K562 (cell line): ENCODE data around the gene DOK4. TPM values are rescaled to one million over a fixed set of nuclear protein-coding genes. Genes with fewer than 3 reads are reported as not detected.

ENCODE experiments used
- ATAC-seq: fragments of 200-7000 bp; cut with Tn5 transposase; 3 replicates; pipeline ENCODE4 v1.9.1; 2020; ENCODE audit warnings: moderate library complexity
- BruUV-seq: library from RNA; stranded (reverse); fragments of 400-500 nt; replicated peaks from 2 replicates; lab custom pipeline; 2021; lab: Mats Ljungman, UMichigan
- CTCF ChIA-PET: fragments of 300-600 bp; formaldehyde crosslinking; extraction: SDS; loops from one replicate; lab custom pipeline; 2021; ENCODE audit warnings: low intra/inter-chr PET ratio; lab: Yijun Ruan, JAX
- POLR2A ChIA-PET: fragments of 300-600, 350-650 bp; sonication (Branson Sonifier 250); formaldehyde crosslinking; extraction: SDS; loops from one replicate; lab custom pipeline; 2021; ENCODE audit warnings: antibody characterized with exemption, inconsistent platforms; lab: Yijun Ruan, JAX
- DNase-seq, 4 experiments: peaks; one replicate each; pipeline versions ENCODE4 v3.0.0 to v3.0.0-alpha.2; 2011 to 2018; ENCODE audit warnings: low spot score in 3 of 4, mixed read lengths in 3 of 4; ENCODE audit errors: extremely low read depth in 1 of 4
- FAIRE-seq: peaks from 2 replicates; lab custom pipeline; 2011; peaks lifted over from hg19 to GRCh38; lab: Jason Lieb, UNC
- H2AFZ ChIP-seq: 2 replicates; pipeline ENCODE4 v1.6.0; 2011; ENCODE audit warnings: low read depth, low read length, control low read depth, inconsistent platforms
- H3K27ac ChIP-seq: fragments of 200-600 bp; 3 replicates; pipeline ENCODE4 v1.8.0; 2011; ENCODE audit warnings: low read depth, mild to moderate bottlenecking, control low read depth, inconsistent platforms, low read length, moderate library complexity, mixed read lengths; ENCODE audit errors: extremely low read depth
- H3K27me3 ChIP-seq, 2 experiments: fragments of 300-600 bp in 1 of 2; 2 replicates in 1 of 2; 3 replicates in 1 of 2; pipeline versions ENCODE4 v1.6.0 to v1.8.0; 2011; ENCODE audit warnings: inconsistent platforms in 2 of 2, low read length in 2 of 2, mild to moderate bottlenecking in 1 of 2, mixed read lengths in 1 of 2, moderate library complexity in 1 of 2; ENCODE audit not compliant: control insufficient read depth in 2 of 2, insufficient read depth in 2 of 2
- H3K36me3 ChIP-seq: fragments of 300-600 bp; 3 replicates; pipeline ENCODE4 v1.8.0; 2011; ENCODE audit warnings: mild to moderate bottlenecking, low read length, inconsistent platforms; ENCODE audit not compliant: control insufficient read depth, insufficient read depth
- H3K4me1 ChIP-seq, 2 experiments: fragments of 200-600 bp in 1 of 2; replicated peaks in 1 of 2; 2 replicates in 1 of 2; 3 replicates in 1 of 2; pipeline versions ENCODE4 v1.5.1 to v1.8.0; 2011; ENCODE audit warnings: inconsistent platforms in 2 of 2, low read length in 2 of 2, mild to moderate bottlenecking in 1 of 2, mixed read lengths in 1 of 2, moderate library complexity in 1 of 2; ENCODE audit not compliant: control insufficient read depth in 2 of 2, insufficient read depth in 2 of 2
- H3K4me2 ChIP-seq: 2 replicates; pipeline ENCODE4 v1.6.1; 2011; ENCODE audit warnings: low read length, control low read depth, inconsistent platforms, mixed read lengths; ENCODE audit not compliant: insufficient read depth
- H3K4me3 ChIP-seq: fragments of 200-600 bp; sonication (generic), shearing (Covaris generic); 2 replicates; pipeline ENCODE4 v1.5.1; 2016; ENCODE audit warnings: control low read depth, inconsistent platforms
- H3K79me2 ChIP-seq: fragments of 200-600 bp; 3 replicates; pipeline ENCODE4 v1.8.0; 2011; ENCODE audit warnings: low read length, inconsistent platforms; ENCODE audit not compliant: control insufficient read depth, insufficient read depth
- H3K9ac ChIP-seq, 2 experiments: 2 replicates each; pipeline versions ENCODE4 v1.6.0 to v1.6.1; 2011; ENCODE audit warnings: low read depth in 2 of 2, low read length in 2 of 2, control low read depth in 1 of 2, inconsistent platforms in 1 of 2, mild to moderate bottlenecking in 1 of 2, mixed read lengths in 1 of 2; ENCODE audit not compliant: insufficient read depth in 1 of 2
- H3K9me1 ChIP-seq: one replicate; pipeline ENCODE4 v1.6.0; 2011; ENCODE audit warnings: inconsistent platforms, mild to moderate bottlenecking, low read length, moderate library complexity; ENCODE audit not compliant: control insufficient read depth, insufficient read depth
- H3K9me3 ChIP-seq: replicated peaks from 2 replicates; pipeline ENCODE4 v1.5.1; 2011; ENCODE audit warnings: low read depth, low read length, inconsistent platforms; ENCODE audit not compliant: control insufficient read depth, insufficient read depth
- H4K20me1 ChIP-seq: replicated peaks from 2 replicates; pipeline ENCODE4 v1.6.1; 2011; ENCODE audit warnings: low read length, inconsistent platforms, mixed read lengths; ENCODE audit not compliant: control insufficient read depth, insufficient read depth
- BHLHE40 ChIP-seq: IDR thresholded peaks from 2 replicates; pipeline ENCODE4 v1.6.1; 2011; ENCODE audit warnings: low read length, improper control_type of control experiment
- KAT8 ChIP-seq: fragments of 450-650 bp; IDR thresholded peaks from 2 replicates; pipeline ENCODE4 v1.6.1; 2016; ENCODE audit warnings: low read depth, mild to moderate bottlenecking
- MAFF ChIP-seq: IDR thresholded peaks from 2 replicates; pipeline ENCODE4 v1.6.1; 2012; ENCODE audit warnings: low read length, improper control_type of control experiment
- MAFG ChIP-seq: fragments of 450-650 bp; conservative IDR thresholded peaks from 2 replicates; pipeline ENCODE4 v1.6.1; 2016; ENCODE audit warnings: missing genetic modification characterization, missing compliant biosample characterization
- MECOM ChIP-seq: fragments of 250-450 bp; sonication (Bioruptor Pico); IDR thresholded peaks from 2 replicates; pipeline ENCODE4 v1.8.0; 2022; ENCODE audit warnings: inconsistent platforms
- MTA3 ChIP-seq: fragments of 450-650 bp; formaldehyde crosslinking; IDR thresholded peaks from 2 replicates; pipeline ENCODE4 v1.6.1; 2017; ENCODE audit warnings: mild to moderate bottlenecking, borderline replicate concordance
- RFX1 ChIP-seq: fragments of 450-650 bp; IDR thresholded peaks from 2 replicates; pipeline ENCODE4 v1.6.1; 2016; ENCODE audit warnings: mild to moderate bottlenecking, moderate library complexity
- SIN3A ChIP-seq, 2 experiments: fragments of 150-350 bp in 1 of 2; IDR thresholded peaks; 2 replicates each; pipeline ENCODE4 v1.6.1; 2011 to 2016; ENCODE audit warnings: borderline replicate concordance in 2 of 2, low read depth in 2 of 2, low read length in 2 of 2, mild to moderate bottlenecking in 2 of 2, moderate library complexity in 2 of 2; ENCODE audit not compliant: control insufficient read depth in 1 of 2
- SRSF7 ChIP-seq: fragments of 200-400 bp; formaldehyde crosslinking; optimal IDR thresholded peaks from 2 replicates; pipeline ENCODE3; 2017; ENCODE audit warnings: mild to moderate bottlenecking, low read depth, low read length
- ZNF217 ChIP-seq: sonication (generic); formaldehyde crosslinking; IDR thresholded peaks from 2 replicates; pipeline ENCODE4 v1.8.0; 2022; ENCODE audit warnings: mild to moderate bottlenecking, missing genetic modification reagents
- ZNF263 ChIP-seq: sonication (generic); formaldehyde crosslinking; IDR thresholded peaks from 2 replicates; pipeline ENCODE4 v1.8.0; 2022; ENCODE audit warnings: mild to moderate bottlenecking, missing genetic modification reagents, borderline replicate concordance
- ZNF436 ChIP-seq: fragments of 250-450, 450-650 bp; sonication (Bioruptor Pico); formaldehyde crosslinking; IDR thresholded peaks from 2 replicates; pipeline ENCODE4 v1.7.0; 2020; ENCODE audit warnings: mild to moderate bottlenecking
- ZNF592 ChIP-seq: fragments of 450-650 bp; IDR thresholded peaks from 2 replicates; pipeline ENCODE4 v1.6.1; 2017; ENCODE audit warnings: antibody characterized with exemption, mild to moderate bottlenecking
- ZNF717 ChIP-seq: fragments of 250-450 bp; sonication (Bioruptor Pico); IDR thresholded peaks from 2 replicates; pipeline ENCODE4 v1.5.0; 2021
- ZNF778 ChIP-seq: fragments of 450-650 bp; formaldehyde crosslinking; IDR thresholded peaks from 2 replicates; pipeline ENCODE4 v1.4.0; 2020; ENCODE audit warnings: mild to moderate bottlenecking, moderate library complexity
- WGBS: fragments of 100-300 bp; shearing (Covaris generic); methylation state at CpG from one replicate; pipeline ENCODE4 v1.1.6; 2016; ENCODE audit warnings: low coverage, mixed read lengths; ENCODE audit not compliant: insufficient coverage; ENCODE audit errors: missing lambda C conversion rate; 5-methylcytosine and 5-hydroxymethylcytosine counted together
- in situ Hi-C: fragments of 300-500 bp; cut with MboI; formaldehyde crosslinking; loops from 4 replicates; pipeline ENCODE4 v1.15.0; 2018; ENCODE audit warnings: inconsistent platforms, mixed read lengths
- intact Hi-C: fragments of 100-400 bp; cut with micrococcal nuclease; formaldehyde crosslinking; loops from 2 replicates; pipeline ENCODE4 v1.14.2; 2022
- polyA plus RNA-seq, 8 experiments: library from polyadenylated mRNA; depleted of rRNA in 4 of 8; stranded (reverse) in 5 of 8; unstranded in 3 of 8; fragments of >200 nt; fragmentation: Nextera tagmentation in 2 of 8; fragmentation: Illumina TruSeq in 1 of 8; extraction: Ambion mirVana in 2 of 8; extraction: Trizol in 1 of 8; gene quantifications; 2 replicates each; pipeline versions ENCODE4 v1.2.1 to v1.2.3, GENCODE V29; 2011 to 2014; ENCODE audit warnings: inconsistent platforms in 1 of 8, missing spikeins in 1 of 8
- total RNA-seq, 7 experiments: library from RNA; depleted of rRNA in 6 of 7; stranded (reverse); fragments of >200 nt in 6 of 7; fragmentation: Illumina TruSeq in 2 of 7; extraction: Trizol in 2 of 7; gene quantifications; 2 replicates each; pipeline versions ENCODE4 v1.2.1 to v1.2.3, GENCODE V29; 2011 to 2021; ENCODE audit warnings: low replicate concordance in 1 of 7

Gene DOK4
- total and polyA plus RNA-seq, 9 of the 15 experiments (the other 6 are each of a cell fraction or from before 2014, with no cell fraction given), result 0.10 to 14.4 (median 8.3) TPM

DNA sequence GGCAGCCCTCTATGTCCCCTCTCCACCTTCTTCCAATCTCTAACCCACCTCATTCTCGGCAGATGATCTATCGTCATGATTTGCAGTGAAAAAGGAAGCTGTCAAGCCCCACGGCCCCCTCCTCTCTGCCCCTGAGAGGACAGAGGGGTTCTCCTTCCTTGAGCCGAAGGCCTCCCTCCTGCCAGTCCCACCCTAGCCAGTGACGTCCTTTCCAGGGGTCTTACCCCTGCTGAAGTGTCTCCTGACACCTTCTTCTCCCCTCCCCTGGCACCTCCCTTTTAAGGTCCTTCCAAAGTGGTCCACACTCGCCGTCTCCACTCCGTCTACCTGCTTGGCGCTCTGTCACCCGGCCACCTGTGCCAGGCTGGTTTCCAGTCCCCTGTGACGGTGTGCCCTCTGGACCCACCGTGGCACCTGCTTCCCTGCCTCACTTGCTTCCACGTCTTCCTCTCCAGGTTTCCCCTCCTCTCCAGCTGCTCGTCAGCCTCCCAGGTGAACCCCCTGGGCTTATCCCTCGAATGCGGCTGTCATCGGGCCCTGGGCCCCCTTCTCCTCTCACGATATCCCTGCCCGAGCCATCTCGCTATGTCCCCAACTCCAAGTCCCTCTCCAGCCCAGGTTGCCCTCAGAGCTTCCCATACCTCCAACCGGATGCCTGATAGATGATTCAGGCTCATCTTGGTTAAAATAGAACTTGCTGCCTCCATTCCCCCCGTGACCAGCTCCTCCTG lies 44.4 kb upstream of the DOK4 start:
- peak overlapping the region in 1 of 2 experiments; percentile 65; a peak in 2 of 4 replicates for H3K9ac ChIP-seq
- CTCF ChIA-PET, result no interaction called here
- POLR2A ChIA-PET, result interaction anchor here (0.6 to 0.7 kb wide), 2 partner anchors 23 to 35 kb away, joined by 3 read pairs; no protein-coding TSS in a partner anchor

More for the DNA sequence above, 44.4 kb upstream of the DOK4 start:
- Histone ChIP-seq H2AFZ (no peak overlapping the region), H3K9me3 (no peaks in the 10 kb centered on the region), H3K9me1 (no peaks in the 10 kb centered on the region), H3K27ac (no peak overlapping the region), H3K4me3 (no peak overlapping the region), H4K20me1 (no peaks in the 10 kb centered on the region), H3K4me1 (peaks cover 27 to 57% of the 10 kb centered on the region in 2 experiments), H3K4me2 (no peak overlapping the region), H3K27me3 (no peaks in the 10 kb centered on the region; a peak in 1 of 5 replicates), H3K36me3 (no peaks in the 10 kb centered on the region), H3K79me2 (no peaks in the 10 kb centered on the region)
- DNase-seq (peak in 1 of 4 experiments; percentile 2), ATAC-seq (no peak), FAIRE-seq (no peak)
- no TSS peak for BruUV-seq
- in situ Hi-C loops, result no loop called here
- WGBS, result 47% methylated on average over 19 of the region's 22 CpGs
- TF ChIP-seq ZNF717 (no peak), SRSF7 (no peak), MTA3 (no peak), ZNF592 (no peak), RFX1 (no peak), SIN3A (IDR thresholded peaks at IDR 0.05; ENCODE audit: borderline replicate concordance in 2 of 2, control insufficient read depth in 1 of 2, low read depth in 2 of 2, low read length in 2 of 2) (no peak), MECOM (no peak), MAFF (no peak), ZNF778 (no peak), ZNF436 (CRISPR knock-in tag) (no peak), BHLHE40 (no peak), MAFG (tag) (no peak), ZNF263 (CRISPR knock-in tag) (no peak), ZNF217 (CRISPR knock-in tag) (no peak), KAT8 (no peak)
- intact Hi-C loops, result no loop called here
